ENCODE results near the gene NDST1. TPM values are rescaled to one million over a fixed set of nuclear protein-coding genes. Genes with fewer than 3 reads are reported as not detected.

The NDST1 gene
- total RNA-seq, 4 donors from 2014 or later, result 36.1 to 70.5 (median 50.5) TPM

GRCh38 chr5:150544611-150545219 is 36.8 kb downstream of the NDST1 start:
- Histone ChIP-seq H3K27me3 (no peaks in the 10 kb centered on the region), H3K4me1 (peaks cover 0 to 11% of the 10 kb centered on the region in 2 donors), H3K9me3 (no peaks in the 10 kb centered on the region), H3K4me3 (no peak overlapping the region), H3K27ac (peak overlapping the region in 1 of 4 donors; percentile 18), H3K36me3 (peaks cover 0 to 82% of the 10 kb centered on the region in 2 donors)
- DNase-seq (peak; percentile 27 to 60), ATAC-seq (peak; percentile 54 to 72)
- TF ChIP-seq POLR2A (IDR thresholded peaks at IDR 0.05), result no peak
- TF ChIP-seq, protein P1, sequence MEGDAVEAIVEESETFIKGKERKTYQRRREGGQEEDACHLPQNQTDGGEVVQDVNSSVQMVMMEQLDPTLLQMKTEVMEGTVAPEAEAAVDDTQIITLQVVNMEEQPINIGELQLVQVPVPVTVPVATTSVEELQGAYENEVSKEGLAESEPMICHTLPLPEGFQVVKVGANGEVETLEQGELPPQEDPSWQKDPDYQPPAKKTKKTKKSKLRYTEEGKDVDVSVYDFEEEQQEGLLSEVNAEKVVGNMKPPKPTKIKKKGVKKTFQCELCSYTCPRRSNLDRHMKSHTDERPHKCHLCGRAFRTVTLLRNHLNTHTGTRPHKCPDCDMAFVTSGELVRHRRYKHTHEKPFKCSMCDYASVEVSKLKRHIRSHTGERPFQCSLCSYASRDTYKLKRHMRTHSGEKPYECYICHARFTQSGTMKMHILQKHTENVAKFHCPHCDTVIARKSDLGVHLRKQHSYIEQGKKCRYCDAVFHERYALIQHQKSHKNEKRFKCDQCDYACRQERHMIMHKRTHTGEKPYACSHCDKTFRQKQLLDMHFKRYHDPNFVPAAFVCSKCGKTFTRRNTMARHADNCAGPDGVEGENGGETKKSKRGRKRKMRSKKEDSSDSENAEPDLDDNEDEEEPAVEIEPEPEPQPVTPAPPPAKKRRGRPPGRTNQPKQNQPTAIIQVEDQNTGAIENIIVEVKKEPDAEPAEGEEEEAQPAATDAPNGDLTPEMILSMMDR (IDR thresholded peaks at IDR 0.05 in 4 of 5, conservative IDR thresholded peaks at IDR 0.05 in 1 of 5), result peak; percentile 68 to 92 (median 89)
- in situ Hi-C loops (cut with MboI; ENCODE audit: low sequenced_read_pairs in 4 of 4), result loop anchor here (5.0 kb wide), 3 partner anchors 82 to 92 kb away; no protein-coding TSS in a partner anchor
- intact Hi-C loops (cut with DNase I; ENCODE audit: low total_unique reads), result loop anchor here (1.0 kb wide), 1 partner anchor 85 kb away; no protein-coding TSS in a partner anchor

GRCh38 chr5:150545246-150545645 is 37.3 kb downstream of the NDST1 start:
- Histone ChIP-seq H3K4me3 (no peak overlapping the region), H3K9me3 (no peaks in the 10 kb centered on the region), H3K27ac (no peak overlapping the region), H3K27me3 (no peaks in the 10 kb centered on the region), H3K36me3 (peaks cover 0 to 82% of the 10 kb centered on the region in 2 donors), H3K4me1 (peaks cover 0 to 11% of the 10 kb centered on the region in 2 donors)
- ATAC-seq (no peak), DNase-seq (no peak)
- intact Hi-C loops (cut with DNase I; ENCODE audit: low total_unique reads), result no loop called here
- TF ChIP-seq POLR2A (IDR thresholded peaks at IDR 0.05), result no peak
- TF ChIP-seq, protein P1 (IDR thresholded peaks at IDR 0.05 in 4 of 5, conservative IDR thresholded peaks at IDR 0.05 in 1 of 5), result no peak
- in situ Hi-C loops (cut with MboI; ENCODE audit: low sequenced_read_pairs in 4 of 4), result loop anchor here in 2 of 4 donors (5.0 kb wide), 2 partner anchors 83 to 88 kb away; no protein-coding TSS in a partner anchor

GRCh38 chr5:150548123-150548522 is 40.2 kb downstream of the NDST1 start:
- ATAC-seq, result no peak
- no peak overlapping the region for H3K27ac ChIP-seq
- H3K36me3 ChIP-seq, result peaks cover 0 to 80% of the 10 kb centered on the region in 2 donors
- no peaks in the 10 kb centered on the region for H3K4me1 ChIP-seq
- TF ChIP-seq, protein P1 (IDR thresholded peaks at IDR 0.05 in 4 of 5, conservative IDR thresholded peaks at IDR 0.05 in 1 of 5), result no peak
- no peak for TF ChIP-seq POLR2A (IDR thresholded peaks at IDR 0.05)
- in situ Hi-C loops (cut with MboI; ENCODE audit: low sequenced_read_pairs in 4 of 4), result loop anchor here in 2 of 4 donors (5.0 kb wide), 2 partner anchors 86 to 91 kb away; no protein-coding TSS in a partner anchor
- H3K4me3 ChIP-seq, result no peak overlapping the region
- DNase-seq, result no peak
- no peaks in the 10 kb centered on the region for H3K27me3 ChIP-seq
- H3K9me3 ChIP-seq, result no peaks in the 10 kb centered on the region
- intact Hi-C loops (cut with DNase I; ENCODE audit: low total_unique reads), result no loop called here

- intact Hi-C loops (cut with DNase I; ENCODE audit: low total_unique reads) (no loop called here), in situ Hi-C loops (cut with MboI; ENCODE audit: low sequenced_read_pairs in 4 of 4) (loop anchor here in 3 of 4 donors (5.0 to 25.0 kb wide), 3 partner anchors 87 to 288 kb away; partner anchors contain the start of gene IRGM (in 1 of the 3))
- ATAC-seq (no peak), DNase-seq (no peak)
- TF ChIP-seq POLR2A (IDR thresholded peaks at IDR 0.05), result no peak
- TF ChIP-seq, protein P1 (IDR thresholded peaks at IDR 0.05 in 4 of 5, conservative IDR thresholded peaks at IDR 0.05 in 1 of 5), result no peak
- Histone ChIP-seq H3K27me3 (no peaks in the 10 kb centered on the region), H3K9me3 (no peaks in the 10 kb centered on the region), H3K4me1 (no peaks in the 10 kb centered on the region), H3K4me3 (no peak overlapping the region), H3K27ac (no peak overlapping the region), H3K36me3 (peaks cover 0 to 87% of the 10 kb centered on the region in 2 donors)
Observed at GRCh38 chr5:150549735-150550134, 41.8 kb downstream of the NDST1 start.

All from gastrocnemius medialis (tissue), 4 donors.